HEK293 (cell line): ENCODE measurements around the gene MRPL43.
A peak's percentile ranks its signal among the peaks of the same experiment; 100 is the strongest.

Experiments used
- BCL11A ChIP-seq: fragments of 450-650 bp; formaldehyde crosslinking; IDR thresholded peaks from 2 replicates; pipeline ENCODE4 v1.5.1; 2016; ENCODE audit warnings: low read depth, missing biosample characterization, missing genetic modification characterization
- BCL11B ChIP-seq: fragments of 450-650 bp; formaldehyde crosslinking; IDR thresholded peaks from 2 replicates; pipeline ENCODE4 v1.5.1; 2016; ENCODE audit warnings: low read depth, missing biosample characterization, missing genetic modification characterization
- KLF1 ChIP-seq: fragments of 450-650 bp; formaldehyde crosslinking; IDR thresholded peaks from 2 replicates; pipeline ENCODE4 v1.5.1; 2016; ENCODE audit warnings: missing biosample characterization, missing genetic modification characterization
- OSR2 ChIP-seq: fragments of 450-650 bp; formaldehyde crosslinking; IDR thresholded peaks from 2 replicates; pipeline ENCODE4 v1.5.1; 2016; ENCODE audit warnings: missing biosample characterization, missing genetic modification characterization
- OVOL3 ChIP-seq: fragments of 450-650 bp; formaldehyde crosslinking; IDR thresholded peaks from 2 replicates; pipeline ENCODE4 v1.5.1; 2016; ENCODE audit warnings: missing biosample characterization, missing genetic modification characterization
- PRDM1 ChIP-seq: fragments of 450-650 bp; formaldehyde crosslinking; IDR thresholded peaks from 2 replicates; pipeline ENCODE4; 2016; ENCODE audit warnings: missing biosample characterization, missing genetic modification characterization
- SETDB1 ChIP-seq: IDR thresholded peaks from one replicate; pipeline ENCODE4 v1.6.1; 2017; ENCODE audit warnings: mild to moderate bottlenecking, low read length, moderate library complexity, mixed read lengths; ENCODE audit not compliant: insufficient read length
- ZFHX2 ChIP-seq: fragments of 450-650 bp; formaldehyde crosslinking; conservative IDR thresholded peaks from 2 replicates; pipeline ENCODE4 v1.5.1; 2016; ENCODE audit warnings: missing biosample characterization, missing genetic modification characterization
- ZFP41 ChIP-seq: fragments of 450-650 bp; formaldehyde crosslinking; IDR thresholded peaks from 2 replicates; pipeline ENCODE4 v1.5.1; 2016; ENCODE audit warnings: missing biosample characterization, missing genetic modification characterization, borderline replicate concordance
- ZFP69B ChIP-seq: fragments of 450-650 bp; formaldehyde crosslinking; IDR thresholded peaks from 2 replicates; pipeline ENCODE4 v1.5.1; 2016; ENCODE audit warnings: missing biosample characterization, missing genetic modification characterization
- ZIC2 ChIP-seq: fragments of 450-650 bp; formaldehyde crosslinking; IDR thresholded peaks from 2 replicates; pipeline ENCODE4 v1.5.1; 2016; ENCODE audit warnings: missing biosample characterization, missing genetic modification characterization
- ZNF16 ChIP-seq: fragments of 450-650 bp; formaldehyde crosslinking; IDR thresholded peaks from 2 replicates; pipeline ENCODE4 v1.5.1; 2016; ENCODE audit warnings: low read depth, missing biosample characterization, missing genetic modification characterization
- ZNF266 ChIP-seq: fragments of 450-650 bp; formaldehyde crosslinking; IDR thresholded peaks from 2 replicates; pipeline ENCODE4 v1.5.1; 2016; ENCODE audit warnings: missing biosample characterization, missing genetic modification characterization, low read depth
- ZNF311 ChIP-seq: fragments of 450-650 bp; formaldehyde crosslinking; IDR thresholded peaks from 2 replicates; pipeline ENCODE4 v1.5.1; 2017; ENCODE audit warnings: missing biosample characterization, missing genetic modification characterization, borderline replicate concordance
- ZNF366 ChIP-seq: fragments of 450-650 bp; formaldehyde crosslinking; conservative IDR thresholded peaks from 2 replicates; pipeline ENCODE4 v1.5.1; 2016; ENCODE audit warnings: missing biosample characterization, missing genetic modification characterization
- ZNF394 ChIP-seq: fragments of 450-650 bp; formaldehyde crosslinking; IDR thresholded peaks from 2 replicates; pipeline ENCODE4 v1.5.1; 2016; ENCODE audit warnings: missing biosample characterization, missing genetic modification characterization, mild to moderate bottlenecking, moderate library complexity, borderline replicate concordance
- ZNF416 ChIP-seq: fragments of 450-650 bp; formaldehyde crosslinking; IDR thresholded peaks from 2 replicates; pipeline ENCODE4 v1.5.1; 2016; ENCODE audit warnings: missing biosample characterization, missing genetic modification characterization
- ZNF501 ChIP-seq: fragments of 450-650 bp; formaldehyde crosslinking; IDR thresholded peaks from 2 replicates; pipeline ENCODE4 v1.5.1; 2016; ENCODE audit warnings: missing biosample characterization, missing genetic modification characterization
- ZNF514 ChIP-seq: fragments of 450-650 bp; formaldehyde crosslinking; IDR thresholded peaks from 2 replicates; pipeline ENCODE4 v1.5.1; 2016; ENCODE audit warnings: missing biosample characterization, missing genetic modification characterization
- ZNF548 ChIP-seq: fragments of 450-650 bp; formaldehyde crosslinking; IDR thresholded peaks from 2 replicates; pipeline ENCODE4 v1.5.1; 2016; ENCODE audit warnings: missing biosample characterization, missing genetic modification characterization
- ZNF561 ChIP-seq: fragments of 450-650 bp; IDR thresholded peaks from 2 replicates; pipeline ENCODE4 v1.5.1; 2018; ENCODE audit warnings: missing biosample characterization, missing genetic modification characterization, borderline replicate concordance
- ZNF596 ChIP-seq: fragments of 450-650 bp; IDR thresholded peaks from 2 replicates; pipeline ENCODE4 v1.5.0; 2018; ENCODE audit warnings: missing biosample characterization, mild to moderate bottlenecking, missing genetic modification characterization, moderate library complexity
- ZNF621 ChIP-seq: fragments of 450-650 bp; formaldehyde crosslinking; IDR thresholded peaks from 2 replicates; pipeline ENCODE4 v1.5.1; 2017; ENCODE audit warnings: missing biosample characterization, missing genetic modification characterization
- ZNF664 ChIP-seq: fragments of 450-650 bp; formaldehyde crosslinking; IDR thresholded peaks from 2 replicates; pipeline ENCODE4 v1.5.1; 2016; ENCODE audit warnings: missing biosample characterization, missing genetic modification characterization
- ZXDB ChIP-seq: fragments of 450-650 bp; formaldehyde crosslinking; IDR thresholded peaks from 2 replicates; pipeline ENCODE4 v1.5.1; 2016; ENCODE audit warnings: missing biosample characterization, missing genetic modification characterization
- TF ChIP-seq, protein P1 (sequence below): fragments of 450-650 bp; formaldehyde crosslinking; IDR thresholded peaks from 2 replicates; pipeline ENCODE4 v1.5.1; 2016; ENCODE audit warnings: missing biosample characterization, missing genetic modification characterization
- TF ChIP-seq, protein P2 (sequence below): fragments of 450-650 bp; formaldehyde crosslinking; IDR thresholded peaks from 2 replicates; pipeline ENCODE4 v1.5.1; 2017; ENCODE audit warnings: missing biosample characterization, missing genetic modification characterization
- TF ChIP-seq, protein P3 (sequence below): fragments of 450-650 bp; formaldehyde crosslinking; IDR thresholded peaks from 2 replicates; pipeline ENCODE4 v1.5.1; 2017; ENCODE audit warnings: missing biosample characterization, missing genetic modification characterization
- TF ChIP-seq, protein P4 (sequence below): fragments of 450-650 bp; formaldehyde crosslinking; IDR thresholded peaks from 2 replicates; pipeline ENCODE4 v1.5.1; 2016; ENCODE audit warnings: missing biosample characterization, missing genetic modification characterization
- TF ChIP-seq, protein P5 (sequence below): fragments of 450-650 bp; formaldehyde crosslinking; conservative IDR thresholded peaks from 2 replicates; pipeline ENCODE4 v1.5.1; 2016; ENCODE audit warnings: low read depth, missing biosample characterization, missing genetic modification characterization

Gene MRPL43

DNA sequence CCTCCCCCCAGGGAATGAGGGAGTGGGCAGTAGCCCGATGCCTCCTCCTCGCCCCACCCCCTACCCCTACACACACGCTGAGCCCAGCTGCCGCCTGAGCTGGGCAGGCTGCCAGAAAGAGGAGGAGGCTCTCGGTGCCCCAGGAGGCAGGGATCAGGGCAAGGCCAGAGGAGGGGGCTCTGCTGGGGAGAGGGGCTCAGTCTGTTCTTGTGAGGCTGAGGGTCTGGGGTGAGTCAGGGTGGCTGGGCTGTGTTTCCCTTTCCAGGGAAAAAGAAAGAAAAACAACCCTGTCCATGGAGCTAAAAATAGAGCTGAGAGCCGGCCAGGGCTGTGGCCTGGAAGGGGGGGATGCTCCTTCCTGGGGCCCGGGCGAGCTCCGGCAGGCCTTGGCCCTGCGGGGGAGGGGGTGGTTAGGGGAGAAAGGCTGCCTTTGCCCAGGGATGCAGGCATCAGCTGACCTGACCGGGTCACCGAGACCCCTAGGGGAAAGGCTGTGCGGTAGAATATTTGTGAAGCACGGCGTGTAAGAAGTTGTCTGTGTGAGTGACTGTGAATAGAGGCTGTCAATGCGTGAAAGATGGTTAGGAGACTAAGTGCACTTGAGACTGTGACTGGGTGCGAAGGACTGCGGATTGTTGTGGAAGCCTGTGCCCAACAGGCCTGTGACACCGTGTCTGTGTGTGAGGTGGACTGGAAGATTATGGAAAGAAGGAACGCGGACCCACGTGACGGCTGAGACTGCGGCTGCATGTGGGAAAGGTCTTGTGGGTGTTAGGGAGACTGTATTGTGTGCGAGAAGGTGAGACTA, 11.1 kb upstream of the MRPL43 start (continued):
- TF ChIP-seq ZNF311 (tag by site-specific recombination) (no peak), ZXDB (tag by site-specific recombination) (peak; percentile 60; the same call in 1 of the 2 replicates), BCL11B (tag by site-specific recombination) (peak; percentile 12; the same call in 1 of the 2 replicates), ZNF621 (tag by site-specific recombination) (no peak), OSR2 (tag by site-specific recombination) (peak; percentile 87), ZNF416 (tag by site-specific recombination) (no peak), ZNF501 (tag by site-specific recombination) (no peak), ZNF514 (tag by site-specific recombination) (no peak), ZNF16 (no peak), ZNF664 (tag by site-specific recombination) (no peak), ZNF394 (tag by site-specific recombination) (no peak), ZNF266 (tag by site-specific recombination) (no peak), ZNF561 (tag by site-specific recombination) (0 out of 2 replicates have a peak, but pooled peaks have one; percentile 17), ZNF366 (tag by site-specific recombination) (no peak; the same call in none of the 2 replicates), PRDM1 (tag by site-specific recombination) (no peak), ZNF596 (tag by site-specific recombination) (peak; percentile 24; the same call in 1 of the 2 replicates), KLF1 (peak; percentile 57), OVOL3 (tag by site-specific recombination) (0 out of 2 replicates have a peak, but pooled peaks have one; percentile 4), ZFP41 (no peak), SETDB1 (no peak), ZFHX2 (tag by site-specific recombination) (peak; percentile 94), ZNF548 (tag by site-specific recombination) (no peak), BCL11A (tag by site-specific recombination) (no peak; the same call in 1 of the 2 replicates), ZIC2 (peak; percentile 96), ZFP69B (tag by site-specific recombination) (0 out of 2 replicates have a peak, but pooled peaks have one; percentile 13)
- TF ChIP-seq, protein P1, sequence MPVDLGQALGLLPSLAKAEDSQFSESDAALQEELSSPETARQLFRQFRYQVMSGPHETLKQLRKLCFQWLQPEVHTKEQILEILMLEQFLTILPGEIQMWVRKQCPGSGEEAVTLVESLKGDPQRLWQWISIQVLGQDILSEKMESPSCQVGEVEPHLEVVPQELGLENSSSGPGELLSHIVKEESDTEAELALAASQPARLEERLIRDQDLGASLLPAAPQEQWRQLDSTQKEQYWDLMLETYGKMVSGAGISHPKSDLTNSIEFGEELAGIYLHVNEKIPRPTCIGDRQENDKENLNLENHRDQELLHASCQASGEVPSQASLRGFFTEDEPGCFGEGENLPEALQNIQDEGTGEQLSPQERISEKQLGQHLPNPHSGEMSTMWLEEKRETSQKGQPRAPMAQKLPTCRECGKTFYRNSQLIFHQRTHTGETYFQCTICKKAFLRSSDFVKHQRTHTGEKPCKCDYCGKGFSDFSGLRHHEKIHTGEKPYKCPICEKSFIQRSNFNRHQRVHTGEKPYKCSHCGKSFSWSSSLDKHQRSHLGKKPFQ (tag by site-specific recombination) = 0 out of 2 replicates have a peak, but pooled peaks have one; percentile 39
- TF ChIP-seq, protein P2, sequence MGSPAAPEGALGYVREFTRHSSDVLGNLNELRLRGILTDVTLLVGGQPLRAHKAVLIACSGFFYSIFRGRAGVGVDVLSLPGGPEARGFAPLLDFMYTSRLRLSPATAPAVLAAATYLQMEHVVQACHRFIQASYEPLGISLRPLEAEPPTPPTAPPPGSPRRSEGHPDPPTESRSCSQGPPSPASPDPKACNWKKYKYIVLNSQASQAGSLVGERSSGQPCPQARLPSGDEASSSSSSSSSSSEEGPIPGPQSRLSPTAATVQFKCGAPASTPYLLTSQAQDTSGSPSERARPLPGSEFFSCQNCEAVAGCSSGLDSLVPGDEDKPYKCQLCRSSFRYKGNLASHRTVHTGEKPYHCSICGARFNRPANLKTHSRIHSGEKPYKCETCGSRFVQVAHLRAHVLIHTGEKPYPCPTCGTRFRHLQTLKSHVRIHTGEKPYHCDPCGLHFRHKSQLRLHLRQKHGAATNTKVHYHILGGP (tag by site-specific recombination) = no peak
- TF ChIP-seq, protein P3, sequence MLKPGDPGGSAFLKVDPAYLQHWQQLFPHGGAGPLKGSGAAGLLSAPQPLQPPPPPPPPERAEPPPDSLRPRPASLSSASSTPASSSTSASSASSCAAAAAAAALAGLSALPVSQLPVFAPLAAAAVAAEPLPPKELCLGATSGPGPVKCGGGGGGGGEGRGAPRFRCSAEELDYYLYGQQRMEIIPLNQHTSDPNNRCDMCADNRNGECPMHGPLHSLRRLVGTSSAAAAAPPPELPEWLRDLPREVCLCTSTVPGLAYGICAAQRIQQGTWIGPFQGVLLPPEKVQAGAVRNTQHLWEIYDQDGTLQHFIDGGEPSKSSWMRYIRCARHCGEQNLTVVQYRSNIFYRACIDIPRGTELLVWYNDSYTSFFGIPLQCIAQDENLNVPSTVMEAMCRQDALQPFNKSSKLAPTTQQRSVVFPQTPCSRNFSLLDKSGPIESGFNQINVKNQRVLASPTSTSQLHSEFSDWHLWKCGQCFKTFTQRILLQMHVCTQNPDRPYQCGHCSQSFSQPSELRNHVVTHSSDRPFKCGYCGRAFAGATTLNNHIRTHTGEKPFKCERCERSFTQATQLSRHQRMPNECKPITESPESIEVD = no peak
- TF ChIP-seq, protein P4, sequence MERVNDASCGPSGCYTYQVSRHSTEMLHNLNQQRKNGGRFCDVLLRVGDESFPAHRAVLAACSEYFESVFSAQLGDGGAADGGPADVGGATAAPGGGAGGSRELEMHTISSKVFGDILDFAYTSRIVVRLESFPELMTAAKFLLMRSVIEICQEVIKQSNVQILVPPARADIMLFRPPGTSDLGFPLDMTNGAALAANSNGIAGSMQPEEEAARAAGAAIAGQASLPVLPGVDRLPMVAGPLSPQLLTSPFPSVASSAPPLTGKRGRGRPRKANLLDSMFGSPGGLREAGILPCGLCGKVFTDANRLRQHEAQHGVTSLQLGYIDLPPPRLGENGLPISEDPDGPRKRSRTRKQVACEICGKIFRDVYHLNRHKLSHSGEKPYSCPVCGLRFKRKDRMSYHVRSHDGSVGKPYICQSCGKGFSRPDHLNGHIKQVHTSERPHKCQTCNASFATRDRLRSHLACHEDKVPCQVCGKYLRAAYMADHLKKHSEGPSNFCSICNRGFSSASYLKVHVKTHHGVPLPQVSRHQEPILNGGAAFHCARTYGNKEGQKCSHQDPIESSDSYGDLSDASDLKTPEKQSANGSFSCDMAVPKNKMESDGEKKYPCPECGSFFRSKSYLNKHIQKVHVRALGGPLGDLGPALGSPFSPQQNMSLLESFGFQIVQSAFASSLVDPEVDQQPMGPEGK (tag by site-specific recombination) = peak; percentile 93; the same call in 1 of the 2 replicates
- TF ChIP-seq, protein P5, sequence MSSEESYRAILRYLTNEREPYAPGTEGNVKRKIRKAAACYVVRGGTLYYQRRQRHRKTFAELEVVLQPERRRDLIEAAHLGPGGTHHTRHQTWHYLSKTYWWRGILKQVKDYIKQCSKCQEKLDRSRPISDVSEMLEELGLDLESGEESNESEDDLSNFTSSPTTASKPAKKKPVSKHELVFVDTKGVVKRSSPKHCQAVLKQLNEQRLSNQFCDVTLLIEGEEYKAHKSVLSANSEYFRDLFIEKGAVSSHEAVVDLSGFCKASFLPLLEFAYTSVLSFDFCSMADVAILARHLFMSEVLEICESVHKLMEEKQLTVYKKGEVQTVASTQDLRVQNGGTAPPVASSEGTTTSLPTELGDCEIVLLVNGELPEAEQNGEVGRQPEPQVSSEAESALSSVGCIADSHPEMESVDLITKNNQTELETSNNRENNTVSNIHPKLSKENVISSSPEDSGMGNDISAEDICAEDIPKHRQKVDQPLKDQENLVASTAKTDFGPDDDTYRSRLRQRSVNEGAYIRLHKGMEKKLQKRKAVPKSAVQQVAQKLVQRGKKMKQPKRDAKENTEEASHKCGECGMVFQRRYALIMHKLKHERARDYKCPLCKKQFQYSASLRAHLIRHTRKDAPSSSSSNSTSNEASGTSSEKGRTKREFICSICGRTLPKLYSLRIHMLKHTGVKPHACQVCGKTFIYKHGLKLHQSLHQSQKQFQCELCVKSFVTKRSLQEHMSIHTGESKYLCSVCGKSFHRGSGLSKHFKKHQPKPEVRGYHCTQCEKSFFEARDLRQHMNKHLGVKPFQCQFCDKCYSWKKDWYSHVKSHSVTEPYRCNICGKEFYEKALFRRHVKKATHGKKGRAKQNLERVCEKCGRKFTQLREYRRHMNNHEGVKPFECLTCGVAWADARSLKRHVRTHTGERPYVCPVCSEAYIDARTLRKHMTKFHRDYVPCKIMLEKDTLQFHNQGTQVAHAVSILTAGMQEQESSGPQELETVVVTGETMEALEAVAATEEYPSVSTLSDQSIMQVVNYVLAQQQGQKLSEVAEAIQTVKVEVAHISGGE (tag by site-specific recombination) = no peak
